Epithelial cell of proximal tubule (primary cell): ENCODE data around the gene MN1. TPM values are rescaled to one million over a fixed set of nuclear protein-coding genes. Genes with fewer than 3 reads are reported as not detected.

ENCODE experiments used
- DNase-seq: peaks from one replicate; pipeline ENCODE4 v3.0.0-alpha.2; 2011; ENCODE audit warnings: low read depth
- H3K4me3 ChIP-seq: 2 replicates; pipeline ENCODE4 v1.5.1; 2011; ENCODE audit warnings: low read depth, mild to moderate bottlenecking, low read length
- CTCF ChIP-seq: conservative IDR thresholded peaks from 2 replicates; pipeline ENCODE4 v1.5.1; 2012; ENCODE audit warnings: low read depth, mild to moderate bottlenecking, low read length
- total RNA-seq: library from RNA; depleted of rRNA; stranded (reverse); fragments of >200 nt; gene quantifications from 2 replicates; pipeline ENCODE4 v1.2.3, GENCODE V29; 2015

MN1 gene
- total RNA-seq, 1 donor from 2014 or later: 0.06 TPM

- TF ChIP-seq CTCF: no peak
- H3K4me3 ChIP-seq: no peak overlapping the region
Measured at GRCh38 chr22:27791159-27791858, 10.2 kb downstream of the MN1 start.

GRCh38 chr22:27790376-27791158 is 11.0 kb downstream of the MN1 start:
- DNase-seq: no peak
- no peak for TF ChIP-seq CTCF
- no peak overlapping the region for H3K4me3 ChIP-seq

More at GRCh38 chr22:27791159-27791858, 10.2 kb downstream of the MN1 start:
- no peak for DNase-seq

GRCh38 chr22:27788500-27789288 is 12.9 kb downstream of the MN1 start:
- H3K4me3 ChIP-seq: no peak overlapping the region
- no peak for TF ChIP-seq CTCF
- DNase-seq: no peak

- no peak for DNase-seq
- H3K4me3 ChIP-seq: no peak overlapping the region
- no peak for TF ChIP-seq CTCF
Measured at GRCh38 chr22:27786965-27787364, 14.6 kb downstream of the MN1 start.

- H3K4me3 ChIP-seq: no peak overlapping the region
- no peak for DNase-seq
- TF ChIP-seq CTCF: no peak
Measured at GRCh38 chr22:27786291-27786932, 15.1 kb downstream of the MN1 start.

- no peak overlapping the region for H3K4me3 ChIP-seq
- no peak for TF ChIP-seq CTCF
- DNase-seq: no peak
Measured at GRCh38 chr22:27785831-27786230, 15.7 kb downstream of the MN1 start.
